ENCODE data around the gene SUGCT.

The SUGCT gene

DNA sequence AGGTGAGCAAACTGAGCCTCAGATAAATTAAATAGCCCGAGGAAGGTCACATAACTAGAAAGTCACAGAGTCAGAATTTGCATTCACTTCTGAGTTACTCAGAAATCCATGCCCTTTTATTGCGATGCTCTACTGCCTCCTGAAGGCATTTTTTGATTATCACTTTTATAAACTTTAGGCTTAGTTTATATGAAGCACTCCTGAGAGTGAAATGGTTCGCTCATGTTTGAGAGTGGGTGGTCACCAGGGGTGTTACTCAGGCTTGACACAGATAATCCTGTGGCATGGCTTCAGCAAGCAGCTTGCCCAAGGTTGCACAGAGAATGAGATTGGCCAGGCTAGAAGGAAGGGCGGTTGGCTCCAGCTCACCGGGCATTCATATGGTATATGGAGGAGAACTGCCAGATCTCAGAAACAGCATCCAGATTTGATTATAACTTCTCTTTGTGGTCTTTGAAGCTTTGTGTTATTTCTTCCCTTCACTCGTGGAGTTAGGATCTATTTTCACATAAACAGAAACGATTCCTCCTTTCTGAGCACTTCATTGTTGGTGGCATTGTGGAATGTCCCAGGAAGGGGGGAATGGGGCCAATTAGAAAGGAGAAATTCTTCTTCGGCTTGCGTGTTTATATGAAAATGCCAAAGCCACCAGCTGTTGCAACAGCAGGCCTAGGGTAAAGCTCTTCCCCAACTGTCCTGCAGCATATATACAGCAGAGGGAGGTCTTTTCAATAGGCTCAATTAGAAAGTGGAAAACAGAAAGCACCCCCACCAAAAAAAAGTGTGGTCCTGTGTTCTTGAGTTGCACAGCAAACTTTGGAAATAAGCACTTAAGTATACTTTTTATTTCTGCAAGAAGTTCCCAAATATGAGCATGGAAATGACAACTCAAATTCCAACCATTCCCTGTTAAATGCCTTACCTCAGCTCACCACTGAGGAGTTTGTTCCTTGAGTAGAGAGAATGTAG is 628.8 kb downstream of the SUGCT start:
- no peak for DNase-seq (ENCODE audit: low spot score)

DNA sequence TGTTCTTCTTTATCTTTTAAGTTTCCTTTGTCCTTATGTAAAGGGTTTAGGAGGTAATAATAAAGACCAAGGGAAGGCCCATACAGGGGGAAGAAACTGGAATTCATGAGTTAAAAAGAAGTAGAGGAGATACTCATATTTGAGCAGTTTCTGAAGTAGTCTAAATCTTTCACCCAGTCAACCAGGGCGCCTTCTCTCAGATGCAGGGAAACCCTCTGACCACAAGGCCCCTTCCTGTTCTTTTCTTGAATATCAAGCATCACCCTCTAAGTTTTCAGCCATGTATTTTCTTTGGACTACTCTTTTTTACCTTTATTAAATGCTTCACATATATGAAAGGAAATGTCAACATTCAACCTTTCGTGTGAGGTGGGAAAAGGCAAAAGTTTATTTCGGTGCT is 630.8 kb downstream of the SUGCT start:
- no peak for DNase-seq (ENCODE audit: low spot score)

GRCh38 chr7:40772096-40772495 is 637.3 kb downstream of the SUGCT start:
- DNase-seq (ENCODE audit: low spot score) = no peak

GRCh38 chr7:40773656-40774055 is 638.9 kb downstream of the SUGCT start:
- DNase-seq (ENCODE audit: low spot score) = no peak

- DNase-seq (ENCODE audit: low spot score) = no peak
Observed at GRCh38 chr7:40775877-40776276, 641.1 kb downstream of the SUGCT start.

GRCh38 chr7:40777730-40778312 is 643.0 kb downstream of the SUGCT start:
- no peak for DNase-seq (ENCODE audit: low spot score)

DNA sequence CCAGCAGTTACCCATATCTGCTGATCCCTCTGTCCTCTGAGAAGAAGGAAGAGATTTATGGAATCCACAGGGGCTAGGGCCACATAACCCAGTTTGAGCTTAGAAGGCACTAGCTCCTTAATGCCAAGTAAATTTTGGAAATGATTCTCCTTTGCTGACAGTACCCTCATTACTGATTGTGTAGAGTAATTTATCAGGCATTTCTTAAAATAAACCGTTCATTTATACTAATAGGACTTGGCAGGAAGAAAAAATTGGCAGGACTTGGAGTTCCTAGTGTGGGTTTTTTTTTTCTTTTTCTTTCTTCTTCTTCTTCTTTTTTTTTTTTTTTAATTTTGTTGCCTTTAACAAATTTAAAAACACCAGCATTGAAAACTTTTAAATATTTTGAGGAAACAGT is 645.7 kb downstream of the SUGCT start:
- DNase-seq (ENCODE audit: low spot score) = no peak

- no peak for DNase-seq (ENCODE audit: low spot score)
Observed at GRCh38 chr7:40782836-40783235, 648.0 kb downstream of the SUGCT start.

- no peak for DNase-seq (ENCODE audit: low spot score)
Observed at GRCh38 chr7:40784176-40784575, 649.4 kb downstream of the SUGCT start.

GRCh38 chr7:40786909-40787308 is 652.1 kb downstream of the SUGCT start:
- no peak for DNase-seq (ENCODE audit: low spot score)

GRCh38 chr7:40793132-40793531 is 658.3 kb downstream of the SUGCT start:
- no peak for DNase-seq (ENCODE audit: low spot score)

GRCh38 chr7:40795607-40796006 is 660.8 kb downstream of the SUGCT start:
- DNase-seq (ENCODE audit: low spot score) = no peak

- no peak for DNase-seq (ENCODE audit: low spot score)
Observed at GRCh38 chr7:40796723-40797122, 661.9 kb downstream of the SUGCT start.

DNA sequence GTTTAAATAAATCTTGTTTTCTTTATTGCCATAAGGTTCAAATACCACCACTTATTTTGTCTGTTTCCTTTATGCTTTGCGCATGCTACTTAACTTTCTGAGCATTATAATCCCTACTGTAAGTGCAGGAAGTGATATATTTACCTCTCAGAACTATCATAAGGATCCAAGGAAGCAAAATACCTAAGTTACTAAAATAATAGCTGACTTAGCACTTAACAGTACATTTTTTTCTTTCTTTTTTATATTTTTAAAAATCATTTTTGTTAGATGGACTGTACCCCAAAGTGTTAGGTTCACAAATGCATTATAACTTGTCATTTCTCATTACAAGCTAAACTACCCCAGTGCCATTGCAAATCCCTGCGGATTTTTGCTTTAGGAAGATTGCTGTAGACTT is 663.8 kb downstream of the SUGCT start:
- DNase-seq (ENCODE audit: low spot score) = no peak

- no peak for DNase-seq (ENCODE audit: low spot score)
Observed at GRCh38 chr7:40799493-40800403, 664.9 kb downstream of the SUGCT start.

GRCh38 chr7:40800771-40801170 is 666.0 kb downstream of the SUGCT start:
- DNase-seq (ENCODE audit: low spot score) = no peak

- DNase-seq (ENCODE audit: low spot score) = no peak
Observed at GRCh38 chr7:40802497-40802896, 667.7 kb downstream of the SUGCT start.

DNA sequence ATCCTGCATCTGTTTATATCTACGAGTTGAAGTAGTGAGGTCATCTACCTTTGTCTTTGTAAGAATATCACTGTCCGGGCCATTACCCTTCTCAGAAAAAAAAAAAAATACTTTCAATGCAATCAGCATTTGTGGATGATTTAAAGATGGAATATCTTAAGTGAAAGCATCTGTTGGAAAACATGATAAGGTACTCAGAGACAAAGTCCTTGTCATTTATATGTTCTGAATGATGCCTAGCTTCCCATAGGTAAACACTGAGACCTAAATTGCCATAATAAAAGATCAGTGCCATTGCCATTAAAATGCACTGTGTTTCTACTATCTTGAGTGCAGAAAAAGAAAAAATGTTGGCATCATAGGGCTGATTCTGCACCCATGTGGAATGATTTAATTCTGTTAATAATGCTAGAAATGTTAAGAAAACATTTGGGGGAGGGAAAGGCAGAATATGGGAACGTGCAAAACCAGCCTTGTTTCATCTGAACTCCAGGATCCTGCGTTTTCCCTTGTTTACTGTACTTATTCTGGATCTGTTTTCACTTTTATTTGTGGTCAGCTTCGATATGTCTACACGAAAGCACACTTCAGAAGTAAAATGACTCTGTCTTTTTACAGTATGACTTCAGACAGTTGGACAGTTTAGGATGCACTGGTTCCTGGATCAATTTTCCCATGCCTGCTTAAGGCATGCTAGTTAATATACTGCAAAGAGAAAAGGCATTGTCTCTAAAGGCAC is 669.8 kb downstream of the SUGCT start:
- no peak for DNase-seq (ENCODE audit: low spot score)

- no peak for DNase-seq (ENCODE audit: low spot score)
Observed at GRCh38 chr7:40805361-40805760, 670.6 kb downstream of the SUGCT start.

- DNase-seq (ENCODE audit: low spot score) = no peak
Observed at GRCh38 chr7:40808378-40808942, 673.7 kb downstream of the SUGCT start.

DNA sequence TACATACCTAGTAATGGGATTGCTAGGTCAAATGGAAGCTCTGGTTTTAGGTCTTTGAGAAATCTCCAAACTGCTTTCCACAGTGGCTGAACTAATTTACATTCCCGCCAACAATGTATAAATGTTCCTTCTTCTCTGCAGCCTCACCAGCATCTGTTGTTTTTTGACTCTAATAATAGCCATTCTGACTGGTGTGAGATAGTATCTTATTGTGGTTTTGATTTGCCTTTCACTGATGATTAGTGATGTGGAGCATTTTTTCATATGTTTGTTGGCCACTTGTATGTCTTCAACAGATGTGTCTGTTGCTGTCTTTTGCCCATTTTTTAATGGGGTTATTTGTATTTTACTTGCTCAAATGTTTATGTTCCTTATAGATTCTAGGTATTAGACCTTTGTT is 675.5 kb downstream of the SUGCT start:
- no peak for DNase-seq (ENCODE audit: low spot score)
